NCI-H510A treated with DMSO at 0.1 percent for 48 hours (cell line): ENCODE data around the gene H19.

Source experiments
- DNase-seq: peaks from one replicate; lab custom pipeline; 2025; lab: John Stamatoyannopoulos, UW

H19 gene

DNA sequence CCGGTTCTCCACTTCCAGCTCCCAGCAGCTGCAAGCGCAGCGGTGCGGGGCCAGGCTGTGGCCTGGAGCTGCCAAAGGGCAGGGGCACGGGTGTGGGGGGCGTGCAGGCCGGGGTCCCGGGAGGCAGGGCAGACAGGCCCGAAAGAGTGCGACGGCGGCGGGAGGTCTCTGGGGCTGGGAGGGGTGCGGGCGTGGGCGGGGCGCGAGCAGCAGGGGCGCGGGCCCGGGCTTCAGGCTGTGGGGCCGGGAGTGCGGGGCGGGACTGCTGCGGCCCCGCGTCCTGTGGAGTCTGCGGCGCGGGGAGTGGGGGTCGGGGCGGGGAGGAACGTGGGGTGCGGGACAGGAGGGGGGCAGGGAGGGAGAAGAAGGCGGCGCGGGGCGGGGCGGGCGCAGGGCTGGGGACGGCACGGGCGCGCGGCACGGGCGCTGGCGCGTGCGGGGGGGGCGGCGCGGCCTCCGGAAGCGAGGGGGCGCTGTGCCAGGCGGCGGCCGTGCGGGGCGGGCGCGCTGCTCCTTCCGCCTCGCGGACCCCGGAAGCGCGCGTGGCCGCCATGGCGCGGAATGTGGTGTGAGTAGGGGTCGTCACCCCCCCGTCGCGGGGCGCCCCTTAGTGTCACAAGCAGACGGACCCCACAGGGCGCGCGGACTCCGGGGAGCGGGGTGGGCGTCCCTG is 50.7 kb downstream of the H19 start, which contains the start of gene MRPL23:
Gene MRPL23 (plus strand): TSS at position 521 of the 673 bp plus-strand sequence. CDS start 31 bp downstream, at position 552.
- DNase-seq = no peak
